GM18520 (cell line): ENCODE results near the gene PRR5L.
"Not testable (repeated sequence)": the region's sequence is repeated elsewhere in the genome, so short reads cannot be mapped to it uniquely, and the experiment has no call there.

ENCODE experiments used
- ATAC-seq: cut with Tn5 transposase; IDR thresholded peaks from one replicate; pipeline ENCODE4 v1.9.1; 2021; ENCODE audit not compliant: unreplicated experiment

PRR5L gene

GRCh38 chr11:36455658-36456111 lies 159.6 kb downstream of the PRR5L start:
- ATAC-seq, result no peak

- no peak for ATAC-seq
These were observed 160.1 kb downstream of the PRR5L start for GRCh38 chr11:36456156-36456555.

- no peak for ATAC-seq
These were observed 162.2 kb downstream of the PRR5L start for GRCh38 chr11:36458129-36458915.

GRCh38 chr11:36459046-36459445 lies 163.0 kb downstream of the PRR5L start:
- no peak for ATAC-seq

- no peak for ATAC-seq
These were observed 164.1 kb downstream of the PRR5L start for GRCh38 chr11:36460220-36460619.

GRCh38 chr11:36462321-36462720 lies 166.2 kb downstream of the PRR5L start:
- ATAC-seq, result no peak

- ATAC-seq, result no peak
These were observed 167.7 kb downstream of the PRR5L start for GRCh38 chr11:36463781-36464180.

- no peak for ATAC-seq
These were observed 168.6 kb downstream of the PRR5L start for GRCh38 chr11:36464720-36465119.

- ATAC-seq, result no peak
These were observed 169.5 kb downstream of the PRR5L start for GRCh38 chr11:36465449-36466163.

GRCh38 chr11:36467012-36467411 lies 170.9 kb downstream of the PRR5L start:
- ATAC-seq, result no peak

GRCh38 chr11:36467916-36468315 lies 171.8 kb downstream of the PRR5L start:
- no peak for ATAC-seq

GRCh38 chr11:36469063-36469462 lies 173.0 kb downstream of the PRR5L start:
- no peak for ATAC-seq

GRCh38 chr11:36469881-36470802 lies 174.1 kb downstream of the PRR5L start:
- ATAC-seq, result no peak

GRCh38 chr11:36471577-36471976 lies 175.5 kb downstream of the PRR5L start:
- no peak for ATAC-seq

- no peak for ATAC-seq
These were observed 179.1 kb downstream of the PRR5L start for GRCh38 chr11:36475192-36475591.

GRCh38 chr11:36478700-36479329 lies 182.7 kb downstream of the PRR5L start:
- no peak for ATAC-seq

- no peak for ATAC-seq
These were observed 184.7 kb downstream of the PRR5L start for GRCh38 chr11:36480833-36481232.

GRCh38 chr11:36483042-36483441 lies 187.0 kb downstream of the PRR5L start:
- ATAC-seq, result not testable (repeated sequence)

GRCh38 chr11:36485298-36486002 lies 189.4 kb downstream of the PRR5L start:
- ATAC-seq, result no peak

GRCh38 chr11:36487619-36488018 lies 191.5 kb downstream of the PRR5L start:
- ATAC-seq, result no peak
